ENCODE measurements around the gene LRFN2. TPM values are rescaled to one million over a fixed set of nuclear protein-coding genes. Genes with fewer than 3 reads are reported as not detected.

Gene LRFN2
- total and polyA plus RNA-seq, 2 experiments from 2014 or later = 0.29 to 2.5 TPM

GRCh38 chr6:40376113-40376650 is 211.0 kb downstream of the LRFN2 start:
- Mint-ChIP-seq H3K36me3 (ENCODE audit: low read depth) (no peaks in the 10 kb centered on the region), H3K27me3 (ENCODE audit: insufficient read depth, low read depth, poor library complexity) (peaks cover 7% of the 10 kb centered on the region), H3K4me1 (no peaks in the 10 kb centered on the region; the same call in 2 of the 3 replicates), H3K4me3 (no peak overlapping the region), H3K27ac (no peak overlapping the region), H3K9me3 (no peaks in the 10 kb centered on the region)
- Histone ChIP-seq H3K27ac (ENCODE audit: low read depth) (no peak overlapping the region), H3K4me2 (no peak overlapping the region), H3K79me2 (replicated peaks; ENCODE audit: insufficient read depth) (no peaks in the 10 kb centered on the region), H3K9me2 (ENCODE audit: insufficient read depth) (no peaks in the 10 kb centered on the region; the same call in none of the 2 replicates), H3K4me3 (no peak overlapping the region), H3F3A (replicated peaks; ENCODE audit: low read depth) (no peaks in the 10 kb centered on the region), H2AFZ (no peak overlapping the region), H3K4me1 (ENCODE audit: insufficient read depth) (no peaks in the 10 kb centered on the region), H3K36me3 (ENCODE audit: insufficient read depth) (no peaks in the 10 kb centered on the region), H4K20me1 (replicated peaks; ENCODE audit: insufficient read depth) (no peaks in the 10 kb centered on the region), H3K27me3 (ENCODE audit: insufficient read depth) (no peaks in the 10 kb centered on the region)
- ATAC-seq (no peak), DNase-seq (ENCODE audit: low spot score) (no peak)
- no peak for TF ChIP-seq NANOG (IDR thresholded peaks at IDR 0.05; ENCODE audit: borderline replicate concordance)
- no peak for TF ChIP-seq ZNF114 (CRISPR knock-in tag; IDR thresholded peaks at IDR 0.05)
- TF ChIP-seq STAT1 (IDR thresholded peaks at IDR 0.05; ENCODE audit: unreplicated experiment) = no peak
- TF ChIP-seq CTCF (conservative IDR thresholded peaks at IDR 0.05; ENCODE audit: low read depth in 2 of 2) = no peak
- no peak for TF ChIP-seq ETS1 (IDR thresholded peaks at IDR 0.05)
- TF ChIP-seq POLR2AphosphoS5 (IDR thresholded peaks at IDR 0.05; ENCODE audit: low read depth) = no peak
- no peak for TF ChIP-seq JUNB (IDR thresholded peaks at IDR 0.05; ENCODE audit: unreplicated experiment)
- no peak for TF ChIP-seq EZH2phosphoT487 (IDR thresholded peaks at IDR 0.05; ENCODE audit: unreplicated experiment)
- TF ChIP-seq ZNF331 (CRISPR knock-in tag; IDR thresholded peaks at IDR 0.05; ENCODE audit: low read depth) = no peak
- TF ChIP-seq CREB1 (CRISPR knock-in tag; IDR thresholded peaks at IDR 0.05; ENCODE audit: low read depth) = no peak
- no peak for TF ChIP-seq ZNF462 (CRISPR knock-in tag; IDR thresholded peaks at IDR 0.05)
- TF ChIP-seq REST (IDR thresholded peaks at IDR 0.05; ENCODE audit: unreplicated experiment) = no peak
- no peak for TF ChIP-seq EZH2 (IDR thresholded peaks at IDR 0.05; ENCODE audit: low read depth, unreplicated experiment)

Measured in GM23338 (cell line).